COR-L47 (cell line): Measurements from ENCODE around the gene SENP6.
"Not testable (repeated sequence)": the region's sequence is repeated elsewhere in the genome, so short reads cannot be mapped to it uniquely, and the experiment has no call there.

Source experiments
- DNase-seq: peaks from one replicate; lab custom pipeline; 2025; lab: John Stamatoyannopoulos, UW

The SENP6 gene

GRCh38 chr6:75601304-75602245, at the start of gene SENP6:
Gene SENP6, plus strand, starts transcription at chr6:75601880. Its CDS starts 645 bp downstream, at chr6:75602525.
- DNase-seq: peak; percentile 80

DNA sequence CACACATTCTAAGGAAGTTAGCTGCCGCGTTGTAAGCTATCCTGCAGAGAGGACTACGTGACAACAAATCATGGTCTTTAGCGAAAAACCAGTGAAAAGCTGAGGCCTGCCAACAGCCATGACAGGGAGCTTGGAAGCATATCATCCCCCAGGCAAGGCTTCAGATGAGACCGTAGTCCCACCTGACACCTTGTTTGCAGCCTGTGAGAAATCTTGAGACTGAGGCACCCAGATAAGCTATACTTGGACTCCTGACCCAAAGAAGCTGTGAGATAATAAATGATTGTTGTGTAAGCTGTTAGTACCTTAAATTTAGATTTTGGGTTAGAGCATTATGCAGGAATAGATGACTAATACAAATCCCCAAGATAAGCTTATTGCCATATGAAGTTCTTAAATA, 45.4 kb upstream of the SENP6 start:
- DNase-seq: no peak

DNA sequence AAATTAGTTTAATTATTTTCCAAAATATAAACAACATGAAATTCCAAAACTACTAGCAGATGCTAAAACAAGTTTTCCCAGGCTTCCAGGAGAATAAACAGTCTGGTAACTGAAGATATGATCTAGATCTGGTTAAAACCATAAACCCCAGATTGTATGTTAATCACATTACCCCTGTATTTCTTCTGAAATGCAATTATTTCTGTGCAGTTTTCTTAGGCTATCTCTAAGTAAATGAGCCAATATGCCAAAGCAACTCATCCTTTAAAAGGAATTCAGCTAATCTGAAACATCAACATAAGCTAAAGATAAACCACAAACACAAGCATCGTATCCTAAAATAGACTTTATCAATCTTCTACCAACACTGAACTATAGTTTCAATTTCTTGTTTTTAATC, 44.6 kb upstream of the SENP6 start:
- no peak for DNase-seq

GRCh38 chr6:75563032-75563431, 38.6 kb upstream of the SENP6 start:
- DNase-seq: peak; percentile 40

GRCh38 chr6:75566137-75566767, 35.4 kb upstream of the SENP6 start:
- no peak for DNase-seq

DNA sequence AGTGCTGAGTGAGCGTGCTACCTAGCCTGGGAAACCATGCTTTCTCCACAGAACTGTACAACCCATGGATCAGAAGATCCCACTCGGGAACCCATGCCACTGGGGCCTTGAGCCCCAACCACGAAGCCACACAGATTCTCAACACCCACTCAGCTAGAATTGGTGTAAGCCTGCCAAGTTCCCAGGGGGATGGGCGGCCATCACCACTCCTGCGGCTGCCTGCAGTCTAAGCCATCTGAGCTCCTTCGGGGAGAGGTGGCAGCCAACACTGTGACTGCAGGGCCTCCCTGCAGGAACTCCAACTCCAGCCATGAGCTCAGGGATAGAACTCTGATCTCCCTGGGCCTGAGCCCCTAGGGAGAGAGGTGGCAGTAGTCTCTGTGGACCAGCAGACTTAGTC, 33.6 kb upstream of the SENP6 start:
- no peak for DNase-seq

GRCh38 chr6:75568965-75569364, 32.7 kb upstream of the SENP6 start:
- no peak for DNase-seq

- not testable (repeated sequence) for DNase-seq
These were observed 31.0 kb upstream of the SENP6 start for GRCh38 chr6:75570671-75571070.

DNA sequence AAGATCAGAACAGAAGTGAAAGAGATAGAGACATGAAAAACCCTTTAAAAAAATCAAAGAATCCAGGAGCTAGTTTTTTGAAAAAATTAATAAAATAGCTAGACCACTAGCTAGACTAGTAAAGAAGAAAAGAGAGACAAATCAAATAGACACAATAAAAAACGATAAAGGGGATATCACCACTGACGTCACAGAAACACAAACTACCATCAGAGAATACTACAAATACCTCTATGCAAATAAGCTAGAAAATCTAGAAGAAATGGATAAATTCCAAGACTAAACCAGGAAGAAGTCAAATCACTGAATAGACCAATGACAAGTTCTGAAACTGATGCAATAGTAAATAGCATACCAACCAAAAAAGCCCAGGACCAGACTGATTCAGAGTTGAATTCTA, 29.6 kb upstream of the SENP6 start:
- DNase-seq: no peak

- no peak for DNase-seq
These were observed 21.7 kb upstream of the SENP6 start for GRCh38 chr6:75579951-75580350.

- no peak for DNase-seq
These were observed 20.4 kb upstream of the SENP6 start for GRCh38 chr6:75581231-75581630.

DNA sequence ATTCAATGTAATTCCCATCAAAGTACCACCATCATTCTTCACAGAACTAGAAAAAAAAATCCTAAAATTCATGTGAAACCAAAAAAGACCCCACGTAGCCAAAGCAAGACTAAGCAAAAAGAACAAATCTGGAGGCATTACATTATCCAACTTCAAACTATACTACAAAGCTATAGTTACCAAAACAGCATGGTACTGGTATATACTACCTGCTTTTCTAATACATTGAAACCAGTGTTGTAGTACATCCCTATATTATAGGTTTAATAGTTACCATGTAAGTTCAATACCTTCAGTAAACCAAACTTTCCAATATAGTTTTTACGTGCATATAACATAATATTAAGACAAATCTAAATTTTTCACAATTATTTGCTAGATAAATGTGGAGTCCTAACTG, 17.1 kb upstream of the SENP6 start:
- not testable (repeated sequence) for DNase-seq

DNA sequence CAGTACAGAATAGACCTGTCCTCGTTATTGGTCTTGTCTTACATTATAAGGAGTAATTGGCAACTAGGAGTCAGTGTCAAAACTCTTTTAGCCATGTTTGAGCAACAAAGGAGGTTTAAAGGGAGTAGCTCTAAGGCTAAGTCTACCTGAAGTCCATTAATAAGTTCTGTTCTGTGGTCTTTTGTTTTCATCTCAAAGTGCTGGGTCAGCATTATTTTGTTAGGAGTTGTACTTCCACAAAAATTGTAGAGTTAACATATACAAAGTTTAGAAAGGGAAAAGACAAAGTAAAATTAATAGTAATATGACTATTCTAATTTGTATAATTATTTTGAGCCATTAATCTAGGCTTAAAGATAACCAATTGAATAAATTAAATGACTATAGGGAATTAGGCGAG, 12.7 kb upstream of the SENP6 start:
- no peak for DNase-seq

GRCh38 chr6:75590370-75590769, 11.3 kb upstream of the SENP6 start:
- no peak for DNase-seq

DNA sequence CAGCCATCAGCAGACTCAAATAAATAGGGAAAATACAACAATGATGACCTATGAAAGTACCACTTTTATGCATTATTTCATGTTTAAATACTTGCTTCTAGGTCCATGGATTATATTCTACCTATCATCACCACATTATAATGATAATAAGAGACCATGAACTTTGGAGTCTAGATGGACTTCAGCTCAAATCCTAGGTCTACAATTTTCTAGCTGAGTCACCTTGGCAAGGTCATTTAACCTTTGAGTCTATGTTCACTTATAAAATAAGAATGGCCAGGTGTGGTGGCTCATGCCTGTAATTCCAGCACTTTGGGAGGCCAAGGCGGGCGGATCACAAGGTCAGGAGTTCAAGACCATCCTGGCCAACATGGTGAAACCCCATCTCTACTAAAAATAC, 5.3 kb upstream of the SENP6 start:
- not testable (repeated sequence) for DNase-seq

GRCh38 chr6:75600768-75601167, 912 bp upstream of the SENP6 start:
- no peak for DNase-seq

GRCh38 chr6:75602246-75603105, 796 bp downstream of the SENP6 start:
- DNase-seq: peak; percentile 39

- no peak for DNase-seq
These were observed 1.4 kb downstream of the SENP6 start for GRCh38 chr6:75603106-75603420.

DNA sequence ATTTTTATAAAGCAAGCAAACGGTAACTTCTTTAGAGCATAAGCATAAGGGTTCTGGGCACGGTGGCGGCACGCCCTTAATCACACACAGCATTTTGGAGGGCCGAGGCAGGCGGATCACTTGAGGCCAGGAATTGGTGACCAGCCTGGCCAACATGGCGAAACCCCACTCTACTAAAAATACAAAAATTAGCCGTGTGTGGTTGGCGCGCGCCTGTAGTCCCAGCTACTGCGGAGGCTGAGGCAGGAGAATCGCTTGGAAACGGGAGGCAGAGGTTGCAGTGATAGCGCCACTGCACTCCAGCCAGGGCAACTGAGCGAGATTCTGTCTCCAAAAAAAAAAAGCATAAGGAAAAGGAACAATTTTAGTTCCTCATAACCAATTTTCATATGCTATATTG, 2.6 kb downstream of the SENP6 start:
- no peak for DNase-seq

DNA sequence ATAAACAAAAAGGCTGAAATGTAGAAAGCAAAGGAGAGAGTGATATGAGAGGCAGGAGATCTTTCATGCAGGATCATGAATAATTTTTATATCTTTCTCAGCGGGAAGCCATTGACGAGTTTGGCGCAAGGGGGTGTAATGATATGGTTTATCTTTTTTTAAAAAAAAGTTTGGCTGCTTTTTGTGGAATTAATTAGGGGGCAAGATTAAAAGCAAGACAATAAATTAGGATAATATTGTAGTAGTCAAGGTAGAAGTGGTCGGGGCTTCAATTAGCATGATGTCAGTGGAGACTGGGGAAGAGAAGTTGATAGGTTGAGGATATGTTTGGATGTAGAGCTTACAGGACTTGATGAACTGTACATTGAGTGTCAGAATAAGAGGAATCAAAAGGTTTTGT, 4.0 kb downstream of the SENP6 start:
- no peak for DNase-seq

DNA sequence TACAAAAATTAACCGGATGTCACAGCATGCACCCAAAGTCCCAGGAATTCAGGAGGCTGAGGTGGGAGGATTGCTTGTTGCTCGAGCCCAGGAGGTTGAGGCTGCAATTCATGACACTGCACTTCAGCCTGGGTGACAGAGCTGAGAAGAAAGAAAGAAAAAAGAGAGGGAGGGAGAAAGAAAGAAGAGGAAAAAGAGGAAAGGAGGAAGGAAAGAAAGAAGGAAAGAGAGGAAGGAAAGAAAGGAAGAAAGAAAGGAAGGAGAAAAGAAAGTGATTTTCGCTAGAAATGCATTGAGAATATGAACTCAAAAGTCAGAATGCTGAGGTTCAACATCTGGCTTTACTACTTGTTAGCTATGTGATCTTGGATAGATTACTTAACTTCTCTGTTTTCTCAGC, 6.6 kb downstream of the SENP6 start:
- DNase-seq: no peak

DNA sequence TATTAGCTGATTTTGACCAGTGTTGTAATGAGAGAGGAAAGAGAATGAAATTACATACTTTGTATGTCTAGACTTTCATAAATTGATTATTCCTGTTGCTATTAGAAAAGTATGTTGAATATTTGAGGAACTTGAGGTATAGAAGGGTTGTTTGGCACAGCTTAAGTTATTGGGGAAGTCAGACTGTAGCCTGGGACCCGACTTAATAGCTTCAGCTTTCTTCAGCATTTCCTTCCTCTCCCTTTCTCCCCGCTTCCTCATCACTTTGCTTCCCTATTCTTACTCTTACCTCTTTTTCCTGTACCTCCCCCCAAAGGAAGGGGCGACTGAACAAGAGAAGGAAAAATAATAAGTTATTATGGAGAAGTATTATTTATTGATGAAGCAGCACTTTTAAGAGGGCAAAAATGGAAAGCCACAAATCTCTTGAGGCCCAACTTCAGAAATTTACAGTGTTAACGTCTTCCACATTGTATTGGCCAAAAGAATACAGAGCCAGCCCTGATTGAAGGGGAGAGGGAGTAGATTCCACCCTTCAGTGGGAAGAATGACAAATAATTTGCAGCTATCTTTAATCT, 7.4 kb downstream of the SENP6 start:
- DNase-seq: no peak
